OCI-LY7 (cell line): ENCODE measurements around the gene SLC29A2. TPM values are rescaled to one million over a fixed set of nuclear protein-coding genes. Genes with fewer than 3 reads are reported as not detected.

ENCODE experiments used
- Bru-seq: library from RNA; stranded (reverse); fragments of 400-500 nt; gene quantifications from one replicate; lab custom pipeline; 2021; lab: Mats Ljungman, UMichigan
- BruChase-seq, 2 experiments: library from RNA; stranded (reverse); fragments of 400-500 nt; gene quantifications; one replicate each; lab custom pipeline; 2021; lab: Mats Ljungman, UMichigan
- BruUV-seq: library from RNA; stranded (reverse); fragments of 400-500 nt; replicated peaks from 2 replicates; lab custom pipeline; 2021; lab: Mats Ljungman, UMichigan
- CTCF ChIA-PET: fragments of 300-600 bp; sonication (Branson Sonifier 250); formaldehyde crosslinking; loops from one replicate; lab custom pipeline; 2022; ENCODE audit warnings: antibody characterized with exemption; ENCODE audit not compliant: unreplicated experiment; lab: Charles Lee
- POLR2A ChIA-PET: fragments of 300-600 bp; sonication (Branson Sonifier 250); formaldehyde crosslinking; loops from one replicate; lab custom pipeline; 2022; ENCODE audit warnings: antibody characterized with exemption; lab: Charles Lee
- DNase-seq: peaks from one replicate; pipeline ENCODE4 v3.0.0-alpha.2; 2015; ENCODE audit warnings: low spot score
- H2AFZ ChIP-seq: fragments of 200-600 bp; sonication (generic), shearing (Covaris generic); 2 replicates; pipeline ENCODE4 v1.6.1; 2014; ENCODE audit warnings: mild to moderate bottlenecking, antibody characterized with exemption, low read length, moderate library complexity
- H3K27ac ChIP-seq: fragments of 200-600 bp; sonication (generic); 2 replicates; pipeline ENCODE4 v1.5.1; 2014; ENCODE audit warnings: mixed run types, low read depth, mild to moderate bottlenecking, moderate library complexity, low read length, inconsistent platforms; ENCODE audit not compliant: poor library complexity, severe bottlenecking
- H3K36me3 ChIP-seq: fragments of 200-600 bp; sonication (generic); 2 replicates; pipeline ENCODE4 v1.6.1; 2014; ENCODE audit warnings: mild to moderate bottlenecking, antibody characterized with exemption, low read length, moderate library complexity, mixed read lengths; ENCODE audit not compliant: insufficient read depth
- H3K4me1 ChIP-seq: fragments of 200-600 bp; sonication (generic); 2 replicates; pipeline ENCODE4 v1.5.1; 2014; ENCODE audit warnings: mild to moderate bottlenecking, low read length; ENCODE audit not compliant: insufficient read depth, poor library complexity, severe bottlenecking
- H3K4me2 ChIP-seq: fragments of 200-600 bp; sonication (generic); 2 replicates; pipeline ENCODE4 v1.6.1; 2014; ENCODE audit warnings: mild to moderate bottlenecking, low read length
- H3K4me3 ChIP-seq: fragments of 200-600 bp; sonication (generic); 2 replicates; pipeline ENCODE4 v1.5.1; 2014; ENCODE audit warnings: mild to moderate bottlenecking, low read depth, low read length; ENCODE audit not compliant: poor library complexity, severe bottlenecking
- H3K79me2 ChIP-seq: fragments of 200-600 bp; sonication (generic); 2 replicates; pipeline ENCODE4 v1.6.1; 2016; ENCODE audit warnings: low read depth, mild to moderate bottlenecking, low read length, moderate library complexity, mixed read lengths; ENCODE audit not compliant: insufficient read depth
- H3K9me2 ChIP-seq: fragments of 200-600 bp; sonication (generic); 2 replicates; pipeline ENCODE4 v1.6.1; 2016; ENCODE audit warnings: mild to moderate bottlenecking, low read length, mixed read lengths; ENCODE audit not compliant: insufficient read depth
- H3K9me3 ChIP-seq: fragments of 200-600 bp; sonication (generic); 2 replicates; pipeline ENCODE4 v1.6.1; 2014; ENCODE audit warnings: mild to moderate bottlenecking, mixed run types, low read length, mixed read lengths
- H4K20me1 ChIP-seq: fragments of 200-600 bp; sonication (generic); 2 replicates; pipeline ENCODE4 v1.6.1; 2014; ENCODE audit warnings: mild to moderate bottlenecking, antibody characterized with exemption, low read length, moderate library complexity, mixed read lengths; ENCODE audit not compliant: insufficient read depth
- EZH2phosphoT487 ChIP-seq: fragments of 200-600 bp; sonication (generic); IDR thresholded peaks from 2 replicates; pipeline ENCODE4 v1.6.1; 2018; ENCODE audit warnings: low read depth, borderline replicate concordance, mild to moderate bottlenecking, mixed run types, antibody characterized with exemption, low read length, moderate library complexity, mixed read lengths
- intact Hi-C: fragments of 100-400 bp; cut with micrococcal nuclease; formaldehyde crosslinking; loops from one replicate; pipeline ENCODE4 v1.10.0; 2022; ENCODE audit not compliant: unreplicated experiment
- long read RNA-seq: library from polyadenylated mRNA; stranded (forward); transcript quantifications from one replicate; pipeline ENCODE4 v2.0.0, GENCODE V29; 2022
- total RNA-seq, 2 experiments: library from RNA; depleted of rRNA in 1 of 2; stranded (reverse); fragments of >200 nt in 1 of 2; shearing (Covaris generic) in 1 of 2; gene quantifications; 2 replicates each; pipeline ENCODE4 v1.2.3, GENCODE V29; 2014 to 2022
- TF ChIP-seq, protein P1 (sequence below): fragments of 200-600 bp; sonication (generic); conservative IDR thresholded peaks from 2 replicates; pipeline ENCODE4 v1.5.1; 2014; ENCODE audit warnings: mild to moderate bottlenecking, antibody characterized with exemption, low read length, moderate library complexity, mixed read lengths

The SLC29A2 gene, protein sequence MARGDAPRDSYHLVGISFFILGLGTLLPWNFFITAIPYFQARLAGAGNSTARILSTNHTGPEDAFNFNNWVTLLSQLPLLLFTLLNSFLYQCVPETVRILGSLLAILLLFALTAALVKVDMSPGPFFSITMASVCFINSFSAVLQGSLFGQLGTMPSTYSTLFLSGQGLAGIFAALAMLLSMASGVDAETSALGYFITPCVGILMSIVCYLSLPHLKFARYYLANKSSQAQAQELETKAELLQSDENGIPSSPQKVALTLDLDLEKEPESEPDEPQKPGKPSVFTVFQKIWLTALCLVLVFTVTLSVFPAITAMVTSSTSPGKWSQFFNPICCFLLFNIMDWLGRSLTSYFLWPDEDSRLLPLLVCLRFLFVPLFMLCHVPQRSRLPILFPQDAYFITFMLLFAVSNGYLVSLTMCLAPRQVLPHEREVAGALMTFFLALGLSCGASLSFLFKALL
- 24.7 and 33.6 TPM in 2 replicates for total RNA-seq (2014; rRNA removed; shearing (Covaris generic))
- 55.6 and 56.4 TPM in 2 replicates for total RNA-seq (2022)
- percentile 84 among the genes with signal in this experiment for Bru-seq, nascent RNA
- percentile 92 among the genes with signal in this experiment for BruChase-seq, experiment 1, labeled RNA remaining after a 6-hour chase
- percentile 88 among the genes with signal in this experiment for BruChase-seq, experiment 2, labeled RNA remaining after a 2-hour chase
- long read RNA-seq, transcript SLC29A2-202 (12 exons, 2,514 nt) = major isoform, 18 of 99 reads
- long read RNA-seq, transcript SLC29A2-203 (12 exons, 2,474 nt) = minor isoform, 6 of 99 reads
- long read RNA-seq, partial matches to known transcripts = 15 of 99 reads
- long read RNA-seq, other reads (novel, unspliced or antisense) = 57 of 99 reads

GRCh38 chr11:66371627-66372415 is at the start of gene SLC29A2:
TSS of gene SLC29A2 (minus strand) at chr11:66371760. CDS start at chr11:66371591, 169 bp downstream.
- POLR2A ChIA-PET = interaction anchor here (0.6 to 2.8 kb wide), 7 partner anchors 14 to 146 kb away, joined by 3 to 8 read pairs (median 3); partner anchors contain the start of gene BRMS1
- Histone ChIP-seq H3K79me2 (peaks cover 17% of the 10 kb centered on the region), H3K4me1 (peaks cover 22% of the 10 kb centered on the region), H3K9me3 (no peaks in the 10 kb centered on the region), H3K9me2 (no peaks in the 10 kb centered on the region), H2AFZ (peak within 1 kb of the TSS; percentile 88; the same call in 1 of the 2 replicates), H3K4me2 (peak within 1 kb of the TSS; percentile 68), H3K27ac (peak within 1 kb of the TSS; percentile 86), H4K20me1 (no peaks in the 10 kb centered on the region), H3K36me3 (peaks cover 36% of the 10 kb centered on the region), H3K4me3 (peak within 1 kb of the TSS; percentile 82)
- intact Hi-C loops = loop anchor here (1.0 to 2.0 kb wide), 3 partner anchors 15 to 60 kb away; partner anchors contain the start of gene BRMS1
- CTCF ChIA-PET = interaction anchor here (0.5 to 2.4 kb wide), 4 partner anchors 8 to 59 kb away, joined by 3 to 7 read pairs (median 3); no protein-coding TSS in a partner anchor
- peak; percentile 95 for DNase-seq
- TF ChIP-seq EZH2phosphoT487 = no peak
- TF ChIP-seq, protein P1, sequence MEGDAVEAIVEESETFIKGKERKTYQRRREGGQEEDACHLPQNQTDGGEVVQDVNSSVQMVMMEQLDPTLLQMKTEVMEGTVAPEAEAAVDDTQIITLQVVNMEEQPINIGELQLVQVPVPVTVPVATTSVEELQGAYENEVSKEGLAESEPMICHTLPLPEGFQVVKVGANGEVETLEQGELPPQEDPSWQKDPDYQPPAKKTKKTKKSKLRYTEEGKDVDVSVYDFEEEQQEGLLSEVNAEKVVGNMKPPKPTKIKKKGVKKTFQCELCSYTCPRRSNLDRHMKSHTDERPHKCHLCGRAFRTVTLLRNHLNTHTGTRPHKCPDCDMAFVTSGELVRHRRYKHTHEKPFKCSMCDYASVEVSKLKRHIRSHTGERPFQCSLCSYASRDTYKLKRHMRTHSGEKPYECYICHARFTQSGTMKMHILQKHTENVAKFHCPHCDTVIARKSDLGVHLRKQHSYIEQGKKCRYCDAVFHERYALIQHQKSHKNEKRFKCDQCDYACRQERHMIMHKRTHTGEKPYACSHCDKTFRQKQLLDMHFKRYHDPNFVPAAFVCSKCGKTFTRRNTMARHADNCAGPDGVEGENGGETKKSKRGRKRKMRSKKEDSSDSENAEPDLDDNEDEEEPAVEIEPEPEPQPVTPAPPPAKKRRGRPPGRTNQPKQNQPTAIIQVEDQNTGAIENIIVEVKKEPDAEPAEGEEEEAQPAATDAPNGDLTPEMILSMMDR = no peak; the same call in 1 of the 2 replicates
- no TSS peak for BruUV-seq

DNA sequence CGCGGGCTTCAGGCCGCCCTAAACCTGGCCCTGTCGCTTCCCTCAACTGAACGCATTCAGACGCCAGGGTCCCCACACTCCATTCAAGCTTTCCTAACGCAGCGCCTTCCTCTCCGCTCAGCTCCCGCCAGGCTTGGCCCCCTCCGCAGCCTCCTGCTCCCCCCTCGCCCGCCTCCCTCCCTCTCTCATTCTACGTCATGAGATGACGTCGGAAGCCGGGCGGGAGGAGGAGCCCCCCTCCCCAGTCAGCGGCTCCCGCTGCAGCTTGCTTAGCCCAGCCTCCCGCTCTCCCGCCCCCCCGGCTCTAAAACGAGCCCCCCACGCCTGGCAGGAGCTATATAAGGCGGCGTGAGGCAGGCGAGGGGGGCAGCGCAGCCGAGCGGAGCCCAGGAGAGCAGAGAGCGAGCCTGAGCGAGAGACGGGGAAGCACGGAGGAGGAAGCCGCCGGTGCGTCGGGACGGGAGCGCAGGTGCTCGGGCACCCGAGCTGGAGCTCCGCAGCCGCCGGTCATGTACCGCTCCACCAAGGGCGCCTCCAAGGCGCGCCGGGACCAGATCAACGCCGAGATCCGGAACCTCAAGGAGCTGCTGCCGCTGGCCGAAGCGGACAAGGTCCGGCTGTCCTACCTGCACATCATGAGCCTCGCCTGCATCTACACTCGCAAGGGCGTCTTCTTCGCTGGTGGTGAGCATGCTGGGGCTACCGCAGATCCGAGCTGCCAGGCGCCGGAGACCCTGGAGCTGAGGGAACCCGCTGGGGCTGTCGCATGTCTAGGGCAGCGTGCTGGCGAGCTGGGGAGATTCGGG is 49.3 kb upstream of the SLC29A2 start, which contains the start of gene NPAS4:
NPAS4 (plus strand) TSS at position 365 of the 806 bp plus-strand sequence; CDS start at position 510, 145 bp downstream.
- no peaks in the 10 kb centered on the region for H3K79me2 ChIP-seq
- H3K36me3 ChIP-seq = no peaks in the 10 kb centered on the region
- POLR2A ChIA-PET = interaction anchor here (0.6 to 1.0 kb wide), 2 partner anchors 14 to 571 kb away, joined by 3 read pairs; no protein-coding TSS in a partner anchor
- H3K4me2 ChIP-seq = no peak within 1 kb of the TSS
- no peaks in the 10 kb centered on the region for H3K9me2 ChIP-seq
- no peak within 1 kb of the TSS for H2AFZ ChIP-seq
- no peaks in the 10 kb centered on the region for H3K4me1 ChIP-seq
- no peaks in the 10 kb centered on the region for H4K20me1 ChIP-seq
- no TSS peak for BruUV-seq
- DNase-seq = no peak
- H3K27ac ChIP-seq = no peak within 1 kb of the TSS
- no peaks in the 10 kb centered on the region for H3K9me3 ChIP-seq
- CTCF ChIA-PET = interaction anchor here (0.5 to 1.4 kb wide), 7 partner anchors 15 to 459 kb away, joined by 3 to 6 read pairs (median 3); no protein-coding TSS in a partner anchor
- no peak for TF ChIP-seq EZH2phosphoT487
- TF ChIP-seq, protein P1 = no peak
- no peak within 1 kb of the TSS for H3K4me3 ChIP-seq
- intact Hi-C loops = no loop called here
